Liver (tissue), 3 donors: ENCODE measurements around the gene DNAH2.

Experiments
- CTCF ChIP-seq: fragments of 150-350 bp; IDR thresholded peaks from 2 replicates; pipeline ENCODE4 v1.5.1; 2017; ENCODE audit warnings: improper control_type of control experiment, low read depth, low read length; ENCODE audit not compliant: missing input control
- FOXA1 ChIP-seq: IDR thresholded peaks from 2 replicates; pipeline ENCODE4 v1.6.1; 2016; ENCODE audit warnings: antibody characterized with exemption
- MAX ChIP-seq: IDR thresholded peaks from 2 replicates; pipeline ENCODE4 v1.6.1; 2016; ENCODE audit warnings: antibody characterized with exemption
- RAD21 ChIP-seq, 2 donors: IDR thresholded peaks; 2 replicates each; pipeline ENCODE4 v1.6.1; 2016; ENCODE audit warnings: antibody characterized with exemption in 2 of 2, mild to moderate bottlenecking in 2 of 2
- donor health status: healthy.
- donor health status: healthy.

- TF ChIP-seq FOXA1 (no peak), MAX (no peak), RAD21 (IDR thresholded peaks at IDR 0.05) (no peak), CTCF (no peak)
Measured at GRCh38 chr17:7882068-7882467, 164.5 kb downstream of the DNAH2 start.
